ENCODE results near the gene RPL29. TPM values are rescaled to one million over a fixed set of nuclear protein-coding genes. Genes with fewer than 3 reads are reported as not detected.

RPL29 gene
- total RNA-seq, 1 experiment from 2014 or later = 995 TPM

GRCh38 chr3:51966016-51966415 lies 29.7 kb downstream of the RPL29 start:
- H3K36me3 ChIP-seq (ENCODE audit: control insufficient read depth, insufficient read depth, low read length) = no peaks in the 10 kb centered on the region
- CTCF ChIA-PET = no interaction called here
- TF ChIP-seq CTCF (IDR thresholded peaks at IDR 0.05; ENCODE audit: insufficient read depth in 1 of 2, low read depth in 1 of 2, low read length in 1 of 2, severe bottlenecking in 1 of 2, unreplicated experiment in 1 of 2) = no peak
- intact Hi-C loops (cut with micrococcal nuclease; ENCODE audit: unreplicated experiment) = no loop called here
- Mint-ChIP-seq H3K36me3 (ENCODE audit: insufficient read depth, unreplicated experiment) (peaks cover 12% of the 10 kb centered on the region), H3K27ac (ENCODE audit: unreplicated experiment) (peak overlapping the region; percentile 77), H3K4me1 (ENCODE audit: low read depth, unreplicated experiment) (peaks cover 20% of the 10 kb centered on the region), H3K9me3 (ENCODE audit: unreplicated experiment) (no peaks in the 10 kb centered on the region), H3K4me3 (ENCODE audit: unreplicated experiment) (peak overlapping the region; percentile 86), H3K27me3 (ENCODE audit: insufficient read depth, unreplicated experiment) (no peaks in the 10 kb centered on the region)
- DNase-seq = no peak
- peaks cover 13% of the 10 kb centered on the region for H3K4me1 ChIP-seq
- BruUV-seq (replicated peaks) = no TSS peak
- H3K9me3 ChIP-seq = no peaks in the 10 kb centered on the region
- H3K27me3 ChIP-seq (replicated peaks; ENCODE audit: control insufficient read depth, insufficient read depth, low read length) = no peaks in the 10 kb centered on the region
- no peak overlapping the region for H3K4me3 ChIP-seq (ENCODE audit: low read depth, low read length)
- POLR2A ChIA-PET = no interaction called here

GRCh38 chr3:51964521-51964920 lies 31.2 kb downstream of the RPL29 start:
- Mint-ChIP-seq H3K4me3 (ENCODE audit: unreplicated experiment) (no peak overlapping the region), H3K9me3 (ENCODE audit: unreplicated experiment) (no peaks in the 10 kb centered on the region), H3K4me1 (ENCODE audit: low read depth, unreplicated experiment) (peaks cover 20% of the 10 kb centered on the region), H3K27ac (ENCODE audit: unreplicated experiment) (no peak overlapping the region), H3K27me3 (ENCODE audit: insufficient read depth, unreplicated experiment) (no peaks in the 10 kb centered on the region), H3K36me3 (ENCODE audit: insufficient read depth, unreplicated experiment) (peaks cover 12% of the 10 kb centered on the region)
- DNase-seq = no peak
- Histone ChIP-seq H3K27me3 (replicated peaks; ENCODE audit: control insufficient read depth, insufficient read depth, low read length) (no peaks in the 10 kb centered on the region), H3K36me3 (ENCODE audit: control insufficient read depth, insufficient read depth, low read length) (no peaks in the 10 kb centered on the region), H3K4me3 (ENCODE audit: low read depth, low read length) (no peak overlapping the region), H3K4me1 (peaks cover 13% of the 10 kb centered on the region), H3K9me3 (no peaks in the 10 kb centered on the region)
- ChIA-PET POLR2A (no interaction called here), CTCF (no interaction called here)
- no peak for TF ChIP-seq CTCF (IDR thresholded peaks at IDR 0.05; ENCODE audit: insufficient read depth in 1 of 2, low read depth in 1 of 2, low read length in 1 of 2, severe bottlenecking in 1 of 2, unreplicated experiment in 1 of 2)
- no TSS peak for BruUV-seq (replicated peaks)
- intact Hi-C loops (cut with micrococcal nuclease; ENCODE audit: unreplicated experiment) = no loop called here

GRCh38 chr3:51963951-51964451 lies 31.7 kb downstream of the RPL29 start:
- no peak for DNase-seq
- Histone ChIP-seq H3K27me3 (replicated peaks; ENCODE audit: control insufficient read depth, insufficient read depth, low read length) (no peaks in the 10 kb centered on the region), H3K4me3 (ENCODE audit: low read depth, low read length) (no peak overlapping the region), H3K9me3 (no peaks in the 10 kb centered on the region), H3K4me1 (peaks cover 13% of the 10 kb centered on the region), H3K36me3 (ENCODE audit: control insufficient read depth, insufficient read depth, low read length) (no peaks in the 10 kb centered on the region)
- peaks cover 12% of the 10 kb centered on the region for H3K36me3 Mint-ChIP-seq (ENCODE audit: insufficient read depth, unreplicated experiment)
- ChIA-PET CTCF (interaction anchor here (1.0 kb wide), 1 partner anchor 23 kb away, joined by 3 read pairs; the partner anchor contains the start of gene RRP9), POLR2A (no interaction called here)
- no peak overlapping the region for H3K27ac Mint-ChIP-seq (ENCODE audit: unreplicated experiment)
- intact Hi-C loops (cut with micrococcal nuclease; ENCODE audit: unreplicated experiment) = no loop called here
- BruUV-seq (replicated peaks) = no TSS peak
- no peak for TF ChIP-seq CTCF (IDR thresholded peaks at IDR 0.05; ENCODE audit: insufficient read depth in 1 of 2, low read depth in 1 of 2, low read length in 1 of 2, severe bottlenecking in 1 of 2, unreplicated experiment in 1 of 2)
- H3K4me3 Mint-ChIP-seq (ENCODE audit: unreplicated experiment) = no peak overlapping the region
- no peaks in the 10 kb centered on the region for H3K27me3 Mint-ChIP-seq (ENCODE audit: insufficient read depth, unreplicated experiment)
- no peaks in the 10 kb centered on the region for H3K9me3 Mint-ChIP-seq (ENCODE audit: unreplicated experiment)
- H3K4me1 Mint-ChIP-seq (ENCODE audit: low read depth, unreplicated experiment) = peaks cover 17% of the 10 kb centered on the region
